T-helper 2 cell treated with Interferon-gamma antibody and Interleukin-4, amounts not matched to agents 100 ng/mL and 5 ng/mL, for 36 hours (primary cell): ENCODE measurements around the gene RBFA. TPM values are rescaled to one million over a fixed set of nuclear protein-coding genes. Genes with fewer than 3 reads are reported as not detected.
"Not testable (repeated sequence)": the region's sequence is repeated elsewhere in the genome, so short reads cannot be mapped to it uniquely, and the experiment has no call there.

Experiments
- intact Hi-C: fragments of 100-400 bp; cut with micrococcal nuclease; formaldehyde crosslinking; loops from one replicate; pipeline ENCODE4 v1.15.1; 2023
- total RNA-seq: library from RNA; stranded (reverse); gene quantifications from 2 replicates; pipeline ENCODE4 v1.2.3, GENCODE V29; 2022

Gene RBFA
- 28.7 and 31.0 TPM in 2 replicates for total RNA-seq

- intact Hi-C loops = loop anchor here (1.0 to 5.0 kb wide), 6 partner anchors 46 to 632 kb away; partner anchors contain the start of genes ADNP2, CTDP1 and TXNL4A
Observed at GRCh38 chr18:80034068-80034851, at the start of gene RBFA. TSS of gene RBFA (plus strand) at chr18:80034434. CDS start at chr18:80034496, 62 bp downstream.

DNA sequence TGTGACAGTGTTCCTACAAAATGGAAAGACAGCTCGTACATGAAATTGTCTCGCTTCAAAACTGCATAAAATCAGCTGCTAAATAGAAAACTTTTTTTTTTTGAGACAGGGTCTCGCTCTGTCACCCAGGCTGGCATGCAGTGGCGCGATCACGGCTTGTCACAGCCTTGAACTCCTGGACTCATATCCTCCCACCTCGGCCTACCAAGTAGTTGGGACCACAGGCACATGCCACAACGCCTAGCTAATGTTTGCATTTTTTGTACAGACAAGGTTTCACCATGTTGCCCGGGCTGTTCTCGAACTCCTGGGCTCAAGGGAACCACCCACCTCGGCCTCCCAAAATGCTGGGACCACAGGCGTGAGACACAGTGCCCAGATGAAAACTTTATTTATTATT, 49.1 kb upstream of the RBFA start:
- intact Hi-C loops = loop anchor here (5.0 kb wide), 1 partner anchor 588 kb away; the partner anchor contains the start of gene NFATC1

DNA sequence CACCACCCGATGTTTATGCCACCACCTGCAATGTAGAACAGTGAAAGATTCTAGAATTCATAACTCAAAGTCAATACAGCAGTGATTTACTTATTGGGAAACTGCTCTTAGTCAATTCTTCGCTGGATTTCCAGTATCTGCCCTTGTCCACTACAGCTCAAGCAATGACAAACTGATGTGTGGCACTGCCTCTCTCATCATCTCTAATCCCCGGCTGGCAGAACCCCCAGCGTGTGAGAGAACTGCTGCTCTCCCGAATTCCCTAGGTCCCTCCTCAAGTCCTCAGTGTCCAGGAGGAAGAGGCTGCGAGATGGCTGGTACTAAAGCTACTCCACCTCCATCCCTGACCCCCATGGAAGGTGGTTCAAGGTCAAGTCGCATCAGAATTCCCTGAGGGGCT, 47.5 kb upstream of the RBFA start:
- intact Hi-C loops = loop anchor here (5.0 kb wide), 1 partner anchor 589 kb away; the partner anchor contains the start of gene NFATC1

DNA sequence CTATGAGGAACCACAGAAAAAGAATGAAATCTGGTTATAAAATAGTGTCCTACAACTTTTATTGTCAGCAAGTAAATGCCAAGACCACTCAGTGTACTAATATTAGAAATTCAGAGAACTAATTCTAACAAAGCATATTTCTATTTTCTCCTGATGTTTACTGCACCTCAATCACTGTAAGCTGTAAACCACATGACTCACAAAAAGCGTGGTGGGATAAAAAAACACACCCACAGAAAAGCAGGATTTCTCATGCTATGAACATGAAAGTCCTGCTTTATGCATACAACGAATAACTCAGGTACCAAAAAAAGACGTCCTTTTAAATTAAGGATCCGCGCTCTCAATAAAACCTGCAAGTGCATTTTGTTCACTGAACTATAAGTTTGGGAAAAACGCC, 46.7 kb upstream of the RBFA start:
- intact Hi-C loops = loop anchor here (5.0 kb wide), 1 partner anchor 590 kb away; the partner anchor contains the start of gene NFATC1

GRCh38 chr18:79988071-79988450, 46.2 kb upstream of the RBFA start:
- intact Hi-C loops = loop anchor here (1.0 to 5.0 kb wide), 6 partner anchors 24 to 591 kb away; partner anchors contain the start of genes CTDP1, HSBP1L1, NFATC1 and RBFA

GRCh38 chr18:79988451-79989194, 45.6 kb upstream of the RBFA start, which contains the start of gene TXNL4A:
TSS of gene TXNL4A (minus strand) at chr18:79988563. CDS start at chr18:79988392, 171 bp downstream.
- intact Hi-C loops = loop anchor here (1.0 to 5.0 kb wide), 6 partner anchors 24 to 591 kb away; partner anchors contain the start of genes CTDP1, HSBP1L1, NFATC1 and RBFA

DNA sequence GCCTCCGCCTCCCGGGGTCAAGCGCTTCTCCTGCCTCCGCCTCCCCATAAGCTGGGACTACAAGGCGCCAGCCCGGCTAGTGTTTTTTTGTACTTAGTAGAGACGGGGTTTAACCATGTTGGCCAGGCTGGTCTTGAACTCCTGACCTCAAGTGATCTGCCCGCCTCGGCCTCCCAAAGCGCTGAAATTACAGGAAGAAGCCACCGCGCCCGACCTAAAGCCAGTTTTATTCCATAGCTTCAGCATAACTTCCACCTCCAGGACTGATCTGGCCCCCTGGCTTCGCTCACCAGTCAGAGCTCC, 45.1 kb upstream of the RBFA start:
- intact Hi-C loops = loop anchor here (5.0 kb wide), 1 partner anchor 592 kb away; the partner anchor contains the start of gene NFATC1

DNA sequence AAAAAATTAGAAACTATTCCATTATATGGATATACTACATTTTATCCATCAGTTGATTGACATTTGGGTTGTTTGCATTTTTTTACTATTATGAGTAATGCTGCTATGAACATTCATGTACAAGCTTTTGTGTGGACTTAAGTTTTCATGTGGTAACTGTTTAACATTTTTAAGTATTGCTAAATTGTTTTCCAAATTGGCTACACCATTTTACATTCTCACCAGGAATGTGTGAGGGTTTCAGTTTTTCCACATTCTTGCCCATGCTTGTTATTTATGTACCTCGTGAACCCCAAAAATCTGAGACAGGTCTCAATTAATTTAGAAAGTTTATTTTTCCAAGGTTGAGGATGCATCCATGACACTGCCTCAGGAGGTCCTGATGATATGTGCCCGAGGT, 42.7 kb upstream of the RBFA start:
- intact Hi-C loops = no loop called here

- intact Hi-C loops = not testable (repeated sequence)
Observed at GRCh38 chr18:79999701-80000100, 34.5 kb upstream of the RBFA start.

GRCh38 chr18:80000877-80001276, 33.4 kb upstream of the RBFA start:
- intact Hi-C loops = no loop called here

DNA sequence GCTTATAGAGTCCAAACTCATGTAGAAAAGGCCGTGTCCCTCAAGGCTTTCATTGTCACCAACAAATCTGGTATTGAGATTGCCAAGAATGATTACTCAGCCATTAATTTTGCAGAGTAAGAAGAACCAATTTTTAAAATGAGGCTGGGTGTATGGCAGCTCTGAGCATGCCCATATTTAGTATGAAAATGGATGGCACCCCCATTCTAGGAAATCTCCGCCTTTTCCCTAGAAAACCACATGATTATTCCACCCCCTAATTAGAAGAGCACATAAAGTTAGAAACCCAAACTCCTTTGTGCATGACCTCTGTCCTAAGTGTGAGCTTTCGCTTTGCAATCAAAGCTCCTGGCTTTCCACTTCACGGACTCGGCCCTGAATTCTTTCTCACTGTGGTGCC, 31.8 kb upstream of the RBFA start:
- intact Hi-C loops = no loop called here

GRCh38 chr18:80004600-80005342, 29.5 kb upstream of the RBFA start:
- intact Hi-C loops = no loop called here

GRCh38 chr18:80006724-80007123, 27.5 kb upstream of the RBFA start:
- intact Hi-C loops = no loop called here

- intact Hi-C loops = no loop called here
Observed at GRCh38 chr18:80009661-80010550, 24.3 kb upstream of the RBFA start.

DNA sequence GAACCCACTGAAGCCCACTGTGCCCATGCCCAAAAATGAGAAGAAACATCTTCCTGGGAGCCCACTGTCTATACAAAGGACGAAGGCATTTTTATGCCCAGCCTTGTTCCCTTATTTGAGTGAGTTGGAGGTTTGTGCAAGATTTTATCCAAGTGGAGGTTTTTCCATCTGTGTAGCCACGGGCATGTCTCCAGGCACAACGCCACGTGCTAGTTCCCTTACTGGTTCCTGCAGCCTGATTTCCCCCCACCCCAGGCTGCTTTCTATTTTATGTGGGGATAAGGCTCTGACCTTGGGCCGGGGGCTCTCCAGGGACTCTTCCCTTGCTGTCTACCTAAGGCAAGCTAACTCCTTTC, 23.7 kb upstream of the RBFA start:
- intact Hi-C loops = no loop called here

DNA sequence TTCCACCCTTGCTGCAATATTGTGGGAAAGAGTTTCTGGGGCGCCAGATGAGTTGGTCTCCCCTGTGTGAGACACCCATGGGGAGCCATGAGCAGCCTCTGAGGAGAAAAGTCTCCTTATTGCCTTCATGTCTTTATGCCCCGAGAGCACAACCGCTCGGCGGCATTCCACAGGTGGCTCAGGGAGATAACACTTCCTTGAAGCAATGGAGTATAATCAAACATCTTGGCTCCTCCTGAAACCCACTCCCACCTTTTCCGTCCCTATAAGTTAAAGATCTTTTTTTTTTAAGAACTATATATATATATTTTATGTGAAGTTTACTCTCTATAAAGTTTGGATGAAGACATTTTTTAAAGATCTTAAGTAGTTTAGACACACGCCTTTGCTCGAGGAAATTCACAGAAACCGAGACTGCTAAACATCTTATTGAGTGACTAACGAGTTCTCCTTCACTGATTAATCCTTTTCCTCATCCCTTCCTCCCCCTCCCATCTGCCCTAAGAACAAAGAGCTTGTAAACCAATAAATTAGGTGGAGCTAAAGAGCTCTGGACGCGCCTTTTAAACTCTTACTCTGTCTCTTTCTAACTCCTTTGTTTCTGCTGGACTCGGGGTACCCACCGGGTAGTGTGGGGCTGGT, 22.6 kb upstream of the RBFA start:
- intact Hi-C loops = not testable (repeated sequence)

DNA sequence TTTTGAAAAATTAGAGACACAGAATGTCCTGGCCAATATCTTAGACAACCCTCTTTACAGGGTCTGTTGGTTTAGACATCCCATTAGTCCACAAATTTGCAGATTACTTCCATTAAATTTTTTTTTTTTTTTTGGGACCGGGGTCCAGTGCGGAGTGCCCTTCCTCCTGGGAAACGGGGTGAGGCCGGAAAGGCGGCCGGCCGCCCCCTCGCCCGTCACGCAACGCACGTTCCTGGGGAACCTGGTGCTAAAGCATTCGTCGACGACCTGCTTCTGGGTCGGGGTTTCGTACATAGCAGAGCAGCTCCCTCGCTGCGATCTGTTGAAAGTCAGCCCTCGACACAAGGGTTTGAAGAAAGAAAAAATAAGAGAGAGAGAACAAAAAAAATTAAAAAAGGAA, 21.5 kb upstream of the RBFA start:
- intact Hi-C loops = no loop called here

DNA sequence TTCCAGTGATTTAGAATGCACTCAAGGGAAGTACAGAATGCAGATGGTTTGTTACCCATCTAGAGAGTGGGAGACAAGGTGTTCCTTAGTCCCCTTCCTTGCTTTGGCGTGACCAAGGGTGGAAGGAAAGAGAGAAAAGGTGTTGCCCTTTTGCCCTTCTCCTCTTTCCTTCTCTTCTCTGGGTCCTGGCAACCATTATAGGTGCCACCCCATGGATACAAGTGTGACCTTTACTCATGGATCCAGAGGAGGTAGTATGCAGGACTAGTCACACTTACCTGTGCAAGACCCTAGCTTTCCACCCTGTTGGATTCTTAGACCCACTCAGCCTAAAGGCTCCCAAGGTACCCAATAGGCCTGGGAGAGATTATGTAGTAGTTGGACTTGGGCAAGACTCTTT, 11.6 kb upstream of the RBFA start:
- intact Hi-C loops = no loop called here

- intact Hi-C loops = no loop called here
Observed at GRCh38 chr18:80023173-80023572, 11.1 kb upstream of the RBFA start.

- intact Hi-C loops = no loop called here
Observed at GRCh38 chr18:80026363-80026762, 7.9 kb upstream of the RBFA start.
